ENCODE data around the gene SLIT3.
A peak's percentile ranks its signal among the peaks of the same experiment; 100 is the strongest.

The SLIT3 gene

GRCh38 chr5:169015991-169016390 is 284.9 kb downstream of the SLIT3 start:
- DNase-seq = no peak

DNA sequence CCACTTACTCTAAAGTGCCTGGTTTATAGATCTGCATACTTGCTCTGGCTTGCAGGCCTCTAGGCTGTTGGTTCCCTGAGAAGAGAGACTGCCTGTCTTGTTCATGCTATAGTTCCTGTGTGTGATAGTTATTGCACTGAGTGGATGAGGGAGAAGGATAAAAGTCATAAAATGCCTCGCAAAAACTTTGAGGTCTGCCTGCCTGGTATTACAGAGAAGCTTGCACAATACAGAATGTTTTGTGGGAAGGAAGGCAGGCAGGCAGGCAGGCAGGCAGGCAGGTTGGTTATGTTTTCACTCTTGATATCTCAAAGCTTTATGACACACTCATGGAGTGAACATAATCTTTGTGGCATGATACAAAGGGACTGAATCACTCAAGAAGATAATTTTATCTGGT is 287.1 kb downstream of the SLIT3 start:
- DNase-seq = no peak

DNA sequence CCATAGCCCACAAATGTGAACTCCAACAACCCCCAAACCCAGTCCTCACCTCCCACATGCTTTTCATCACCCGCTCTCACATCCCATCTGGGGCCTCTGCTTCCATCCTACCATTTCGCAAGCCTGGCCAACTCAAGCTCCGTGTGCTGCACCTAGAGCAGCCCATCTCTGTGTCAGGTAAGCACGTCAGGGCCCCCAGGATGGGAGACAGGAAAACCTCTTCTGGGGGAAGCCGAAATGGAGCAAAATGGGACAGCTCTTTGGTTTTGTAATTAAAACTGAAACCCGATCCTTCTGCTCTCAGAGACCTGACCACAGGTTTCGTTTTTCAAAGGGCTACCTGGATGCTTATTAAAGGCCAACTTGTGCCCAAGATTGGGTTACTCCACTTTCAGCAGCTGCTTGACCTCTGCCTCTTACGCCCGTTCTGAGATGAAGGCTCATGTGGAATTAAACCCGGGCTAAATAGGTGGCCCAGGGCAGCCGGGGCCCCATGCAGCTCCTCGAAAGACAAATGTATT is 287.7 kb downstream of the SLIT3 start:
- DNase-seq = no peak

DNA sequence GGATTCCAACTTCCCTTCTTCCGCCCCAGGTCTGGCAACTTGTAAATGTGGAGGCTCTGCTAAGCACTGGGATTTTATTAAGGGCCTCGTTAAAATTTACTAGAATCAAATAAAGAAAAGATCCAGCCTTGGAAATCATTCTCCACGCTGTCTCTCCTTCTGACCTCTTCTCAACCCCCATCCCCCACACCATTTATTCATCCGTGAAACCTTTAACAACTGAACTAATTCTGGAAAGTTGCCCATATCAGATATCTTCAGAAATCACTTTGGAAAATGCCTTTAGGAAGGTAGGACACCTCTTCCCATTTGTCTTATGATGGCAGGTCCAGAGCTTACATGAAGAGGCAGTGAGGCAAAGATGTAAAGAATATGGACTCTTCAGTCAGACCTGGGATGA is 288.5 kb downstream of the SLIT3 start:
- DNase-seq = no peak

DNA sequence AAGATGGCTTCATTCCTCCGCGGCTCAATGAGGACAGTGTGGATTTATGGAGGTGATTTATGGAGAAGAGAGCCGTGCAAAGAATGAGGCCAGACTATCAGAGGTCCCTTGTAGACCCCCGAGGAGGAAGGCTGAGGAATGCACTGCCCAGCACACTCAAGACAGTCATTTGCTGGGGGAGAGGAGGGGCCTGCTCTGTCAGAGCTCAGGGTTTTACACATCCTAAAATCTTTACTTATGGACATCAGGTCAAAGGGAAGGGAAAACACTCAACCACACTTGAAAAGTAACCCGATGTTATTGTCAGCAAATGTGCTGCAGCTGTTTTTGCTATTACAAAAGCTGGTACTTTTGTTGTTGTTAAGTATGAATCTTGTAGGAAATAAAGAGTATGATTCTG is 289.5 kb downstream of the SLIT3 start:
- DNase-seq = no peak

DNA sequence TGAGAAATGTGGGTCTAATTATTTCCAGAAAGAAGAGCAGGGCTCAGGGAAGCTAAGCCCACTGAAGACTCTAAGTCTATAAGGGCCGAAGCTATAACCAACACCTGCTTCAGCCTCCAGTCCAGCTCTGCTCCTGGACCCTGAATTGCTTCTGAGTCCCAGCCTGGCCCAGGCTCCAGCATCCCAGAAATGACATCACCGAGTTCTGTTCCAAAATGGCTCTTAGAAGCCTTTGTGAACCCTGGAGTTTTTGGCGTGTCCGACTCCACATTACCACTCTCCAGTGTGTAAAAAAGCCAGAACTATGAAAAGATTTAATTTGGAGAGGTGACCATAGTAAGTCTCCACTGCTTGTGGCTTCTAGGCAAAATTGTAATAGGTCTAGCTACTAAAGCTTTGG is 289.9 kb downstream of the SLIT3 start:
- DNase-seq = no peak

DNA sequence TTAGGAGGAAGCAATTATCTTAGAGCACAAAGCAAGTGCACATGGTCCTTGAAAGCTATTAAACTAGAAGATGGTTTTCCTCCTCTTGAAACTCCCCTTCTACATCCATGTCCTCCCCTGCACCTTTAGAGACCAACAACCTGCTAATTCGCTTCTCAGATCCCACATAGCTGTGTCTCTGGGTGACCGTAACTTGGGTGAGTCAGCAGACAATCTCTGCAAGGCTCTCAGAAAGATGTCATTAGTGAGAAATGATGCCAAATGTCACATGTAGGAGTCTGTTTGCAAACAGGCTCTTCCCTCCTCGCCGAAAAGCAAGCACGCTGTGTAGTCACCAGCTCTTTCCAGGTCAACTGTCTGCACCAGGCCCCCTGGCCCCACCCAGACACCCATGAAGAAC is 291.8 kb downstream of the SLIT3 start:
- no peak for DNase-seq

DNA sequence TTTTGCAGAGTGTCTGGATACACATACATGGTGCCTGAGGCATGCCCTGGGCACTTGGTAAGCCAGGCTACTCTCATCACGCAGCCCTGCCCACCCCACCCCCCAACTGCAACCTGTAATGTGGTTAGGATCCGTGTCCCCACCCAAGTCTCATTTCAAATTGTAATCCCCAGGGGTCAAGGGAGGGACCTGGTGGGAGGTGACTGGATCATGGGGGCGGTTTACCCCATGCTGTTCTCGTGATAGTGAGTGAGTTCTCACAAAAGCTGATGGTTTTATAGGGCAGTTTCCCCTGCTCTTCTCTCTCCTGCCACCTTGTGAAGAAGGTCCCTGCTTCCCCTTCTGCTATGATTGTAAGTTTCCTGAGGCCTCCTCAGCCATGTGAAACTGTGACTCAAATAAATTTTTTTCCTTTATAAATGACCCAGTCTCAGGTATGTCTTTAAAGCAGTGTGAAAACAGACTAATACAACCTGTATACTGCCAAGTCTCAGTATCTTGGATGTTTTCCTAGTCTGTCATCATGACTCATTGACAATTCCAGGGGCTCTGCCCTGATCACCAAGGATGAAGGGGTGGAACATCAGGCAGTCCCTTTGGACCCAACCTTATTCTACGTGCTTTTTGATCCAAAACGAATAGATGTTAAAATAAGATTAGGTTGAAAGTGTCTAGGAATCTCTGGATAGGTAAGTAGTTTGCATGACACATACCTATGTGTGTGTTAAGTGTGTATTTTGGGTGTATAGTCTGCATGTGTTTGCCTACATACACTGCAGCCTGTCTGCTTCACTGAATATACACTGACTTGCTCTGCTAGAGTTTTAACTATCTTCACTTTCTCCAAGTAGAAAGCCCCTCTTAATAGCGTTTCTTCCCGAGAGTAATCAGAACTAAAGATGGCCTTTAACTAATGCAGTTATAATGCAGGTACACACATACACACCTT is 293.8 kb downstream of the SLIT3 start:
- DNase-seq = no peak

GRCh38 chr5:169004551-169004950 is 296.4 kb downstream of the SLIT3 start:
- no peak for DNase-seq

DNA sequence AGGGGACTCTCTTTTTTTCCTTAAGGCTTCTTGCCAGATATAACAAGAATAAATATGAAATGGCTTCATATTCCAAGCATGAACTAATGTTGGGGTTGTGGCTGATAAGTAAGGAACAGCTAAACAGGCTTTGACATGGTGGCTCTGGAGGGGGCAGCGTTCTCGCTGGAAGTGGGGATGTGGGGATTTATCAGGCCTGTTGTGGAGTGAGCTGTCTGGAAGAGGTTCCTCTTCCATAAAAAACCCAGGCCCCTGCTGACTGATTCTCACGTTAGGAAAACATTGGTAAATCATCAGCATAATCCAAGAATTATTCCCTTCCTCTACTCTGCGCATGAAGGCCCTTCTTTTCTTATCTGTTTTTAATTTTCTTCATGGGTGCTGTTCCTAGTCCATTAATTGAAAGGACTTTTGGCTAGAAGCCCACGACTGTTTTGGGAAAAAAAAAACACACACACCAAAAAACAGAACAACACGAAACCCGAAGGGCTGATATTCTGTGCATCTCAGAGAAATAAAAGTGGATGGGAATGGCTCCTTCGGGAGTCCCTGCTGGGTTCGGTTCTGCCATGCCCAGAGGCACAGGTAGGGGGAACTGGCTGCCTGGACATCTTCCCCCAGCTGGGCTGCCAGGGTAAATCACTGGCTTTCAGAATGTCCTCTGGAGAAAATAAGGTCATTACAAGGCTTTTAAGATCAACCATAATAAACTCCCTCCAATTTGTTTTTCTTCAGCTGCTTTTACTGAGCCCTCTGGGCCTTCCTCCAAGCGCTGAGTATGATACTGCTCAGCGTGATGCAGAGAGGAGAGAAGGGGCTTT is 297.0 kb downstream of the SLIT3 start:
- DNase-seq = no peak

DNA sequence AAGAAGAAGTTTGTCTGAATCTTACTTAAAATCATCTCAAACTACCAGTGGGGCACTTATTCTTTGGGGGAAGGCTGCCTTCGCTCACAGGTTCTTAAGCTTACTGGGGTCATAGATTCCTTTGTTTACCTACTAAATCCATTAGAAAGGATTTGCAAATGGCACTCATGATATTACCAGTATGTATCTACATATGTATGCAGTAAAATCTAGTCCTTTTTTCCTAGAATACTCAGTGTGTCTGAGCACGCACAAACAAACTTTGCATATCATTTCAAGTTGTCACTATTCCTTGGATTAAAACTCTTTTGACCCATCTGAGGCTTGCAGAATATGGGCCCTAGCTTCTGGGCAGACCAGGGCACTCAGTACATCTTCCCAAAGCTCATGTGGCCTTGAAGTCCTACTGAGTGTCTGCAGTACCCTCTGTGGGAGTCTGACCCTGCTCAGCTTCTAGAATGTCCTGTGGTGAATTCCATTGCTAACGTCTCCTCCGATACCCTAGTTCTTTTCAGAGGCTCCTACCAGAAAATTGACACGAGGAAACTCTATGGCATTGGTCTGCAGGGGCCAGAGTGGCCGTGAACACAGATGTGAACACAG is 297.9 kb downstream of the SLIT3 start:
- DNase-seq = no peak

GRCh38 chr5:169001394-169001793 is 299.5 kb downstream of the SLIT3 start:
- no peak for DNase-seq

GRCh38 chr5:168995024-168995423 is 305.9 kb downstream of the SLIT3 start:
- no peak for DNase-seq

DNA sequence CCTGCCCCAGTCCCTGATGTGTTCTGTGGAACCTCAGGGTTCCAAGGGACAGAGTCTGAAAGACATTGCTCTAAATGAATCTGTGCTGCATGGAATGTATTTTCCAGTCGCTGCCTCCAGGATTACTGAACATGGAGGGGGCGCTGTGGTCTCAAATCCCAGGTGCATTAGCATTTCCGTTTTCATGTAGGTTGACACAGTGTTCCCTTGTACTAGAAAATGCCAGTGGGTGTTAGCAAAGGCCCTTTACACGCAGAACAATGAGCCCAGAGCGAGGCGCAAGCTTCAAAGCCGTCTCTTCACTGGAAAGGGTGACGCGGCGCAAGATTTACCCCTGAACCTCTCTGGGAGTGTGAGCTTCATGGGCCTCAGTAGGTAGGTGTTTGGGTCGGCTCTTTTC is 308.3 kb downstream of the SLIT3 start:
- no peak for DNase-seq

DNA sequence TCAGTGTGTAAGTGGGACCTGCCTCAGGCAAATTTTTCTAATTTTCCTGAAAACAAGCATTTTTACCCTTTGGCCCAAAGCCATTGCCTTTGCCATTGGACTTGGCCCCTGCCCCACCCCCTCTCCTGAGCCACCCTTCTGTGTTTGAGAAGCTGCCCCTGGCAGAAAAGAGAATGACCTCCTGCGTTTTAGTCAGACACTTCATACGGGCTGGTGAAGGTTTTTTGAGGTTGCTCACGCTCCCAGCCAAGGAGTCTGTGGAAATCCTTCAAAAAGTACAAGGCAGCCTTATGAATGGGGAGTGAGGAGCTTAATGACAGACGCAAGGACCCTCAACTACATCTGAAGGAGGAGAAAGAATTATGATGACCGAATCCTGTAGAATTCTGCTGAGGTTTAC is 308.9 kb downstream of the SLIT3 start:
- DNase-seq = no peak

DNA sequence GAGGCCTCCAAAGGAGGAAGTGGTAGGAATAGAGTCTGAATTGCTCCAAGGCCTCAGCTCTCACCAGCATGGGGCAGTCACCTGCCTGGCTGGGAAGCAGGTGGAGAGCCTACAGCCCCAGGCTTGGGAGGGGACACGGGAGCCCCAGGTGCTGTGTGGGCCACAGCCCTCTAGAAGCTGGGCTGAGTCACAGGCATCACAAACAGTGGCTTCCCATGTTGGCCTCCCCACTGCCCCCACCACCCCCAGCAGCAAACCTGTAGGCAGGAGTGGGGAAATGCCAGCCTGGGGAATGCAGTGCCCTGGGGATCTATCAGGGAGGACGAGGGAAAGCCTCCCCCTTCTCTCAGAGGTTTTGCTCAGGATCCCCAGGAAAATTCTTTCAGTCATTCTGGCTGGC is 309.6 kb downstream of the SLIT3 start:
- no peak for DNase-seq

DNA sequence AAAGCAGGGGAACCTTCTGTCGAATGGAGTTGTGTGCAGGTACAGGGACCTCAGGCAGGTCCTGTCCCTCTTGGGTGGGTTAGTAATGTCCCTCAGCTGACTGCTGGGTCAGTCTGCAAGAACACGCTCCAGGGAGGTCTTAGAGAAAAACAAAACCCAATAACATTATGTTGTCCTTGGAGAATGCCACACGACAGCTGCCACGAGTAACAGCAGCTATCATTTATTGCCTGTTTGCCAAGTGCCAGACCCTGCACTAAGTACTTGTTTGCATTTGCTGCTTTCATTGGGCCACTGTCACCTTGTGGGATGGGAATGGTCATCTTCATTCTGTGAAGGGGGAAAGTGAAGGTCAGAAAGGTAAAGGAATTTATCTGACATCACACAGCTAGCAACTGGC is 310.3 kb downstream of the SLIT3 start:
- DNase-seq = no peak

DNA sequence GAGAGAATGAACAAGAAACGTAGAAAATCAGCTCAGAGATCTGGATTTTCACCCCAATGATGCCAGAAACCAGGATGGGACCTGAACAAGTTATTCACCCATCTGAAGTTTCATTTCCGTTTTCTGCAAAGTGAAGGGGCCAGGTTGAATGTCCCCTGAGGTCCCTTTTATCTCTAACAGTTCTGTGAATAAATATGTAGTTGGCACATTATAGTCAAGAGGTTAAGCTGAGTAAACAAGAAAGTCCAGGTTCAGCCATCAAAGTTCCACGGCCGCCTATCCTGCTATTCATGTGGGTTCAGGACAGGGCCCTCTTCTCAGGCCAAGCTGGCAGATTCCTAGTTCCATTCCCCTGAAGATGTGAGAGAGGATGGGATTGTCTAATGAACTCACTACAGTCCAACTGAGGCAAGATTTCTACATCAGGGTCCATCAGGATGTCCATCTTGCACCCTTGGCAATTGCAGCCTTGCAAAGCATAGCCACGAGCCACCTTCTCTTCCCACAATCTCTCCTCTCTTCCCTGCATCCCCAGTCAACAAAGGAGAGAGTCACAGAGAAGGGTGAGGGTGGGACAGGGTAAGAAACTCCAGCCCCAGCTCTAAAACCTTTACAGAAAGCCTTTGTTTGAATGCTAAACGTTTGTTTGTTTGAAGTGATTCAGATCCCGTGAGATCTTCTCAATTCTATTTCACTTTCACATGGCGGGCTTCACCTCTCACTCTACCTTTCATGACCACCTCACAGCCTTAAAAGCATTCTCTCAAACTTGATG is 311.0 kb downstream of the SLIT3 start:
- DNase-seq = no peak

DNA sequence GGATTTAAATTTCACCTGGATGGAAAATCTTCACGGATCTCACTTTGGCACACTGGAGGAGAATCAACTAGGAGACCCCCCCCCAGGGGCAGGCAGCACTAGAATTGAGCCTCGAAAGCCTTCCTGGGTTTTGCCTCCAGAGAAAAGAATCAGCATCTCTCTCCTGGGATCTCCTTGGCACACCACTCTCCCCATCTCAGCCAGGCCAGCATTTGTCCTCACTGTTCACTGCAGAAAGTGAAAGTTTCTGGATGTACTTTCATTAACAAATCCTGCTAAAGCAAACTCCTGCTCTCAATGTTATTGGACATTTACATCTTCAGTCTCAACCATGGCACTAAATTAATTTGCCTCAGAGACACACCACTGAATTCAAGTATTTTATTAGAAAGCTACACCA is 312.2 kb downstream of the SLIT3 start:
- no peak for DNase-seq

- DNase-seq = peak; percentile 73 to 77
Observed at GRCh38 chr5:168987543-168988300, 313.2 kb downstream of the SLIT3 start.

GRCh38 chr5:168985454-168985853 is 315.5 kb downstream of the SLIT3 start:
- DNase-seq = no peak

All from activated CD4-positive, alpha-beta T cell treated with anti-CD3 and anti-CD28 coated beads, Interleukin-2, amount 50 U/mL, for 48 hours (primary cell).